Measurements from ENCODE around the gene TLCD3B. TPM values are rescaled to one million over a fixed set of nuclear protein-coding genes. Genes with fewer than 3 reads are reported as not detected.
A peak's percentile ranks its signal among the peaks of the same experiment; 100 is the strongest.

Gene TLCD3B
- polyA plus RNA-seq, 1 of the 3 experiments (the other 2 are of a cell fraction): 3.8 TPM

DNA sequence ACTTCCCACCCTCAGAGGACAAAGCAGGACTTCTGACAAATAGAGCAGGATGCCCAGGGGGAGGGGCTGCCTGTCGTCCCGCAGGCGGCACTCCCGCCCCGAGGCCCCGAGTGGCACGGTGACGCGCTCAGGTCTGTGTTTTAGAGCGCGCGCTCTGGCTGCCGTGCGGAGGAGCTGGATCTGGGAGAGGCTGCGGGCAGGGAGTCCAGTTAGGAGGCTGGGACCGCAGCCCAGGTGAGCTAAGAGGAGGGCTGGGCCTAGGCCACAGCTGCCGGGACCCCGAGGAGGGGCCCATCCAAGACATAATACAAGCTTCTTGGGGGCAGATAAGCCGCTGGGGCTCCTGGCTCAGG lies 26.7 kb downstream of the TLCD3B start:
- no peak overlapping the region for H3K9ac ChIP-seq
- H3K27me3 ChIP-seq (ENCODE audit: insufficient read depth): no peaks in the 10 kb centered on the region
- H3F3A ChIP-seq (replicated peaks; ENCODE audit: insufficient read depth): no peaks in the 10 kb centered on the region
- no peak overlapping the region for H3K4me2 ChIP-seq
- whole genome bisulfite sequencing (ENCODE audit: low lambda C conversion rate): no CpG with 5 or more reads among the region's 19 CpGs
- no peak overlapping the region for H3K4me3 ChIP-seq (ENCODE audit: low read depth in 2 of 2, low read length in 1 of 2)
- H3K4me1 ChIP-seq (ENCODE audit: control insufficient read depth in 1 of 2, insufficient read depth in 2 of 2, low read depth in 1 of 2, low read length in 1 of 2): no peaks in the 10 kb centered on the region
- peak; percentile 49 for DNase-seq
- no peaks in the 10 kb centered on the region for H4K20me1 ChIP-seq (ENCODE audit: insufficient read depth)
- H3K27ac ChIP-seq (ENCODE audit: low read depth in 2 of 2, low read length in 1 of 2): no peak overlapping the region
- H3K79me2 ChIP-seq (ENCODE audit: insufficient read depth): no peaks in the 10 kb centered on the region; the same call in 1 of the 2 replicates
- no peak overlapping the region for H2AFZ ChIP-seq (ENCODE audit: low read depth)
- ChIA-PET POLR2A (no interaction called here), CTCF (interaction anchor here (0.9 to 4.7 kb wide), 9 partner anchors 27 to 185 kb away, joined by 3 to 41 read pairs (median 4); partner anchors contain the start of genes SEZ6L2, TAOK2 and TLCD3B)
- H3K9me3 ChIP-seq: no peaks in the 10 kb centered on the region
- no peaks in the 10 kb centered on the region for H3K9me2 ChIP-seq
- H3K36me3 ChIP-seq (replicated peaks in 1 of 2; ENCODE audit: control insufficient read depth in 1 of 2, insufficient read depth in 2 of 2, low read length in 1 of 2): peaks cover 3 to 14% of the 10 kb centered on the region in 2 experiments
- no peak for TF ChIP-seq RFX5 (IDR thresholded peaks at IDR 0.05; ENCODE audit: low read length)
- no peak for TF ChIP-seq SMC3 (IDR thresholded peaks at IDR 0.05; ENCODE audit: low read depth, low read length)
- TF ChIP-seq YY1 (IDR thresholded peaks at IDR 0.05; ENCODE audit: low read depth): no peak

DNA sequence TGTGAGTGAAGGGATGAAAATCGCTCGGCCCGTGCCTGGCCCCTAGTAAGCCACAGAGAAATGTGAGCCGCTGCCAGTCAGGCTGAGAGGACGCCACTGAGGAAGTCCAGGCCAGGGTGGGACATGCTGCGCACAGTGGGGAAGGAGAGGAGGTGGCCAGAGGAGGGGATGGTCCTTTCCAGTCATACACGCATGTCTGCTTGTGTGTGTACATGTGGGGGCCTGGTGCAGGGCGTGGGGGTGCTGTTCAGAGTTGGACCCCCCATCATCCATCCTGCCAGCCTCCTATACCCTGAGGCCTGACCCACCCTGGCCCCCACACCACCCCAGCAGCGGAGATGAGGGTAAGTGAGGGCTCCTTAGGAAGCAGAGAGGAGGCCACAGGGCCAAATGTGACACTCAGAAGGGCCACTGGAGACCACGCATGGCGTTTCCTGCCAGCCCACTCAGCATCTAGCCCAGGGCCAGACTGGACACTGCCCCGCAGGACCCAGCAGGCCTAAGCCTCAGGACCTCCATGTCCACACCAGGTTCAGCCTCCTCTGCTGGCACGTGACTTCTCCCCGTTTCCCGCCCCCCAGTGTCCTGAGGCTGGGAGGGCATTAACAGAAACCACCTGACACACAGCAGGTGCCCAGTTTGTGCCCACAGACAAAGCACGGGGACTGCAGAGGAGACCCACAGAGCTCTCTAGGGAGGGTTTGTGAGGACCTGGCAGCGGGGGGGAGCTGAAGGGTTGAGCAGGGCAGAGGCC lies 27.2 kb downstream of the TLCD3B start:
- TF ChIP-seq TCF12 (IDR thresholded peaks at IDR 0.05) (no peak), GATA2 (CRISPR knock-in tag; IDR thresholded peaks at IDR 0.05) (no peak), EP300 (IDR thresholded peaks at IDR 0.05; ENCODE audit: borderline replicate concordance in 1 of 2, low read depth in 1 of 2, low read length in 1 of 2) (no peak), RFX5 (IDR thresholded peaks at IDR 0.05; ENCODE audit: low read length) (no peak), TAF1 (IDR thresholded peaks at IDR 0.05; ENCODE audit: borderline replicate concordance, low read depth, low read length) (no peak), FOSL2 (IDR thresholded peaks at IDR 0.05; ENCODE audit: borderline replicate concordance, low read depth) (no peak), GABPA (IDR thresholded peaks at IDR 0.05; ENCODE audit: low read depth) (no peak), SIN3A (IDR thresholded peaks at IDR 0.05; ENCODE audit: borderline replicate concordance, low read depth, low read length) (no peak)
- TF ChIP-seq, protein P1, sequence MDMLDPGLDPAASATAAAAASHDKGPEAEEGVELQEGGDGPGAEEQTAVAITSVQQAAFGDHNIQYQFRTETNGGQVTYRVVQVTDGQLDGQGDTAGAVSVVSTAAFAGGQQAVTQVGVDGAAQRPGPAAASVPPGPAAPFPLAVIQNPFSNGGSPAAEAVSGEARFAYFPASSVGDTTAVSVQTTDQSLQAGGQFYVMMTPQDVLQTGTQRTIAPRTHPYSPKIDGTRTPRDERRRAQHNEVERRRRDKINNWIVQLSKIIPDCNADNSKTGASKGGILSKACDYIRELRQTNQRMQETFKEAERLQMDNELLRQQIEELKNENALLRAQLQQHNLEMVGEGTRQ (IDR thresholded peaks at IDR 0.05; ENCODE audit: borderline replicate concordance, low read depth, low read length): no peak
- TF ChIP-seq, protein P2, sequence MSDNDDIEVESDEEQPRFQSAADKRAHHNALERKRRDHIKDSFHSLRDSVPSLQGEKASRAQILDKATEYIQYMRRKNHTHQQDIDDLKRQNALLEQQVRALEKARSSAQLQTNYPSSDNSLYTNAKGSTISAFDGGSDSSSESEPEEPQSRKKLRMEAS (IDR thresholded peaks at IDR 0.05; ENCODE audit: low read depth): no peak
- TF ChIP-seq, protein P3, sequence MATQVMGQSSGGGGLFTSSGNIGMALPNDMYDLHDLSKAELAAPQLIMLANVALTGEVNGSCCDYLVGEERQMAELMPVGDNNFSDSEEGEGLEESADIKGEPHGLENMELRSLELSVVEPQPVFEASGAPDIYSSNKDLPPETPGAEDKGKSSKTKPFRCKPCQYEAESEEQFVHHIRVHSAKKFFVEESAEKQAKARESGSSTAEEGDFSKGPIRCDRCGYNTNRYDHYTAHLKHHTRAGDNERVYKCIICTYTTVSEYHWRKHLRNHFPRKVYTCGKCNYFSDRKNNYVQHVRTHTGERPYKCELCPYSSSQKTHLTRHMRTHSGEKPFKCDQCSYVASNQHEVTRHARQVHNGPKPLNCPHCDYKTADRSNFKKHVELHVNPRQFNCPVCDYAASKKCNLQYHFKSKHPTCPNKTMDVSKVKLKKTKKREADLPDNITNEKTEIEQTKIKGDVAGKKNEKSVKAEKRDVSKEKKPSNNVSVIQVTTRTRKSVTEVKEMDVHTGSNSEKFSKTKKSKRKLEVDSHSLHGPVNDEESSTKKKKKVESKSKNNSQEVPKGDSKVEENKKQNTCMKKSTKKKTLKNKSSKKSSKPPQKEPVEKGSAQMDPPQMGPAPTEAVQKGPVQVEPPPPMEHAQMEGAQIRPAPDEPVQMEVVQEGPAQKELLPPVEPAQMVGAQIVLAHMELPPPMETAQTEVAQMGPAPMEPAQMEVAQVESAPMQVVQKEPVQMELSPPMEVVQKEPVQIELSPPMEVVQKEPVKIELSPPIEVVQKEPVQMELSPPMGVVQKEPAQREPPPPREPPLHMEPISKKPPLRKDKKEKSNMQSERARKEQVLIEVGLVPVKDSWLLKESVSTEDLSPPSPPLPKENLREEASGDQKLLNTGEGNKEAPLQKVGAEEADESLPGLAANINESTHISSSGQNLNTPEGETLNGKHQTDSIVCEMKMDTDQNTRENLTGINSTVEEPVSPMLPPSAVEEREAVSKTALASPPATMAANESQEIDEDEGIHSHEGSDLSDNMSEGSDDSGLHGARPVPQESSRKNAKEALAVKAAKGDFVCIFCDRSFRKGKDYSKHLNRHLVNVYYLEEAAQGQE (IDR thresholded peaks at IDR 0.05; ENCODE audit: low read depth, low read length): no peak
- TF ChIP-seq, protein P4, sequence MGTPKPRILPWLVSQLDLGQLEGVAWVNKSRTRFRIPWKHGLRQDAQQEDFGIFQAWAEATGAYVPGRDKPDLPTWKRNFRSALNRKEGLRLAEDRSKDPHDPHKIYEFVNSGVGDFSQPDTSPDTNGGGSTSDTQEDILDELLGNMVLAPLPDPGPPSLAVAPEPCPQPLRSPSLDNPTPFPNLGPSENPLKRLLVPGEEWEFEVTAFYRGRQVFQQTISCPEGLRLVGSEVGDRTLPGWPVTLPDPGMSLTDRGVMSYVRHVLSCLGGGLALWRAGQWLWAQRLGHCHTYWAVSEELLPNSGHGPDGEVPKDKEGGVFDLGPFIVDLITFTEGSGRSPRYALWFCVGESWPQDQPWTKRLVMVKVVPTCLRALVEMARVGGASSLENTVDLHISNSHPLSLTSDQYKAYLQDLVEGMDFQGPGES (IDR thresholded peaks at IDR 0.05; ENCODE audit: low read depth, low read length): no peak
- TF ChIP-seq, protein P5, sequence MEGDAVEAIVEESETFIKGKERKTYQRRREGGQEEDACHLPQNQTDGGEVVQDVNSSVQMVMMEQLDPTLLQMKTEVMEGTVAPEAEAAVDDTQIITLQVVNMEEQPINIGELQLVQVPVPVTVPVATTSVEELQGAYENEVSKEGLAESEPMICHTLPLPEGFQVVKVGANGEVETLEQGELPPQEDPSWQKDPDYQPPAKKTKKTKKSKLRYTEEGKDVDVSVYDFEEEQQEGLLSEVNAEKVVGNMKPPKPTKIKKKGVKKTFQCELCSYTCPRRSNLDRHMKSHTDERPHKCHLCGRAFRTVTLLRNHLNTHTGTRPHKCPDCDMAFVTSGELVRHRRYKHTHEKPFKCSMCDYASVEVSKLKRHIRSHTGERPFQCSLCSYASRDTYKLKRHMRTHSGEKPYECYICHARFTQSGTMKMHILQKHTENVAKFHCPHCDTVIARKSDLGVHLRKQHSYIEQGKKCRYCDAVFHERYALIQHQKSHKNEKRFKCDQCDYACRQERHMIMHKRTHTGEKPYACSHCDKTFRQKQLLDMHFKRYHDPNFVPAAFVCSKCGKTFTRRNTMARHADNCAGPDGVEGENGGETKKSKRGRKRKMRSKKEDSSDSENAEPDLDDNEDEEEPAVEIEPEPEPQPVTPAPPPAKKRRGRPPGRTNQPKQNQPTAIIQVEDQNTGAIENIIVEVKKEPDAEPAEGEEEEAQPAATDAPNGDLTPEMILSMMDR (IDR thresholded peaks at IDR 0.05): no peak
- TF ChIP-seq, protein P6, sequence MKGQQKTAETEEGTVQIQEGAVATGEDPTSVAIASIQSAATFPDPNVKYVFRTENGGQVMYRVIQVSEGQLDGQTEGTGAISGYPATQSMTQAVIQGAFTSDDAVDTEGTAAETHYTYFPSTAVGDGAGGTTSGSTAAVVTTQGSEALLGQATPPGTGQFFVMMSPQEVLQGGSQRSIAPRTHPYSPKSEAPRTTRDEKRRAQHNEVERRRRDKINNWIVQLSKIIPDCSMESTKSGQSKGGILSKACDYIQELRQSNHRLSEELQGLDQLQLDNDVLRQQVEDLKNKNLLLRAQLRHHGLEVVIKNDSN (IDR thresholded peaks at IDR 0.05; ENCODE audit: borderline replicate concordance, low read depth): no peak
- no peak for DNase-seq
- Histone ChIP-seq H2AFZ (ENCODE audit: low read depth) (no peak overlapping the region), H3K79me2 (ENCODE audit: insufficient read depth) (no peaks in the 10 kb centered on the region; the same call in 1 of the 2 replicates), H3K9me3 (no peaks in the 10 kb centered on the region), H3K4me1 (ENCODE audit: control insufficient read depth in 1 of 2, insufficient read depth in 2 of 2, low read depth in 1 of 2, low read length in 1 of 2) (no peaks in the 10 kb centered on the region), H3K4me3 (ENCODE audit: low read depth in 2 of 2, low read length in 1 of 2) (no peak overlapping the region), H3F3A (replicated peaks; ENCODE audit: insufficient read depth) (no peaks in the 10 kb centered on the region), H3K27me3 (ENCODE audit: insufficient read depth) (no peaks in the 10 kb centered on the region), H4K20me1 (ENCODE audit: insufficient read depth) (no peaks in the 10 kb centered on the region), H3K9me2 (no peaks in the 10 kb centered on the region), H3K27ac (ENCODE audit: low read depth in 2 of 2, low read length in 1 of 2) (no peak overlapping the region), H3K36me3 (replicated peaks in 1 of 2; ENCODE audit: control insufficient read depth in 1 of 2, insufficient read depth in 2 of 2, low read length in 1 of 2) (peaks cover 5 to 14% of the 10 kb centered on the region in 2 experiments), H3K9ac (no peak overlapping the region), H3K4me2 (no peak overlapping the region)
- POLR2A ChIA-PET: interaction anchor here (0.6 kb wide), 1 partner anchor 8 kb away, joined by 5 read pairs; no protein-coding TSS in a partner anchor
- CTCF ChIA-PET: interaction anchor here (0.9 to 4.7 kb wide), 6 partner anchors 28 to 185 kb away, joined by 3 to 41 read pairs (median 4); partner anchors contain the start of genes SEZ6L2, TAOK2 and TLCD3B
- 91% methylated on average over 15 of the region's 17 CpGs for WGBS (ENCODE audit: low lambda C conversion rate)
